Measurements from ENCODE around the gene SNCA. TPM values are rescaled to one million over a fixed set of nuclear protein-coding genes. Genes with fewer than 3 reads are reported as not detected.

Gene SNCA
- total RNA-seq, 1 experiment from 2014 or later = 6.0 TPM

DNA sequence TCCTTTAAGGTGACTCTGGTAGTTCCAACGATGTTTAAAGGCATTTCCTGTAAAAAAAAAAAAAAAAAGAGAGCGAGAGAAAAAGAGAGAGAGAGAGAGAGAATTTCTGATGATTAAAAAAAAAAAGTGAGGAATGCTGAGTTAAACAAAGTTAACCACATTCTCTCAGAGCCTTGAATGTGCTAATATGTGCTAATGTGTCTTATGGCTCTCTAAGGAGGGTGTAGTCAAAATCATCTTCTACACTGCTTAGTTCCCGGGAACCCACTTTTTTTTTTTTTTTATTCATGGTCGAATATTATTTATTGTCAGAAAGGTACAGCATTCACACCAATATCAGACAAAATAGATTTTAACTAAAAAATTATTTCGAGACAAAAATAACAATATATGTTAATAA, 111.7 kb downstream of the SNCA start:
- Histone ChIP-seq H3K36me3 (ENCODE audit: control insufficient read depth, insufficient read depth, low read length) (no peaks in the 10 kb centered on the region), H3K27ac (ENCODE audit: low read length) (no peak overlapping the region), H3K9me3 (ENCODE audit: control insufficient read depth, insufficient read depth, low read depth, low read length) (no peaks in the 10 kb centered on the region), H3K27me3 (ENCODE audit: control insufficient read depth, insufficient read depth, low read length) (no peaks in the 10 kb centered on the region), H3K4me3 (ENCODE audit: low read depth in 2 of 2, low read length in 2 of 2) (no peak overlapping the region), H3K4me1 (ENCODE audit: control insufficient read depth, insufficient read depth, low read length) (no peaks in the 10 kb centered on the region)
- ChIA-PET POLR2A (no interaction called here), CTCF (no interaction called here)
- ATAC-seq (no peak), DNase-seq (ENCODE audit: low read depth, low spot score) (no peak)
- intact Hi-C loops (cut with micrococcal nuclease; ENCODE audit: unreplicated experiment) = no loop called here
- TF ChIP-seq POLR2AphosphoS5 (IDR thresholded peaks at IDR 0.05; ENCODE audit: low read depth, low read length) = no peak
- no peak for TF ChIP-seq TCF7L2 (IDR thresholded peaks at IDR 0.05; ENCODE audit: low read depth, low read length)
- TF ChIP-seq SIN3A (IDR thresholded peaks at IDR 0.05; ENCODE audit: borderline replicate concordance, insufficient read depth, low read depth, low read length) = no peak
- TF ChIP-seq, protein P1, sequence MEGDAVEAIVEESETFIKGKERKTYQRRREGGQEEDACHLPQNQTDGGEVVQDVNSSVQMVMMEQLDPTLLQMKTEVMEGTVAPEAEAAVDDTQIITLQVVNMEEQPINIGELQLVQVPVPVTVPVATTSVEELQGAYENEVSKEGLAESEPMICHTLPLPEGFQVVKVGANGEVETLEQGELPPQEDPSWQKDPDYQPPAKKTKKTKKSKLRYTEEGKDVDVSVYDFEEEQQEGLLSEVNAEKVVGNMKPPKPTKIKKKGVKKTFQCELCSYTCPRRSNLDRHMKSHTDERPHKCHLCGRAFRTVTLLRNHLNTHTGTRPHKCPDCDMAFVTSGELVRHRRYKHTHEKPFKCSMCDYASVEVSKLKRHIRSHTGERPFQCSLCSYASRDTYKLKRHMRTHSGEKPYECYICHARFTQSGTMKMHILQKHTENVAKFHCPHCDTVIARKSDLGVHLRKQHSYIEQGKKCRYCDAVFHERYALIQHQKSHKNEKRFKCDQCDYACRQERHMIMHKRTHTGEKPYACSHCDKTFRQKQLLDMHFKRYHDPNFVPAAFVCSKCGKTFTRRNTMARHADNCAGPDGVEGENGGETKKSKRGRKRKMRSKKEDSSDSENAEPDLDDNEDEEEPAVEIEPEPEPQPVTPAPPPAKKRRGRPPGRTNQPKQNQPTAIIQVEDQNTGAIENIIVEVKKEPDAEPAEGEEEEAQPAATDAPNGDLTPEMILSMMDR (IDR thresholded peaks at IDR 0.05) = no peak
- TF ChIP-seq, protein P2, sequence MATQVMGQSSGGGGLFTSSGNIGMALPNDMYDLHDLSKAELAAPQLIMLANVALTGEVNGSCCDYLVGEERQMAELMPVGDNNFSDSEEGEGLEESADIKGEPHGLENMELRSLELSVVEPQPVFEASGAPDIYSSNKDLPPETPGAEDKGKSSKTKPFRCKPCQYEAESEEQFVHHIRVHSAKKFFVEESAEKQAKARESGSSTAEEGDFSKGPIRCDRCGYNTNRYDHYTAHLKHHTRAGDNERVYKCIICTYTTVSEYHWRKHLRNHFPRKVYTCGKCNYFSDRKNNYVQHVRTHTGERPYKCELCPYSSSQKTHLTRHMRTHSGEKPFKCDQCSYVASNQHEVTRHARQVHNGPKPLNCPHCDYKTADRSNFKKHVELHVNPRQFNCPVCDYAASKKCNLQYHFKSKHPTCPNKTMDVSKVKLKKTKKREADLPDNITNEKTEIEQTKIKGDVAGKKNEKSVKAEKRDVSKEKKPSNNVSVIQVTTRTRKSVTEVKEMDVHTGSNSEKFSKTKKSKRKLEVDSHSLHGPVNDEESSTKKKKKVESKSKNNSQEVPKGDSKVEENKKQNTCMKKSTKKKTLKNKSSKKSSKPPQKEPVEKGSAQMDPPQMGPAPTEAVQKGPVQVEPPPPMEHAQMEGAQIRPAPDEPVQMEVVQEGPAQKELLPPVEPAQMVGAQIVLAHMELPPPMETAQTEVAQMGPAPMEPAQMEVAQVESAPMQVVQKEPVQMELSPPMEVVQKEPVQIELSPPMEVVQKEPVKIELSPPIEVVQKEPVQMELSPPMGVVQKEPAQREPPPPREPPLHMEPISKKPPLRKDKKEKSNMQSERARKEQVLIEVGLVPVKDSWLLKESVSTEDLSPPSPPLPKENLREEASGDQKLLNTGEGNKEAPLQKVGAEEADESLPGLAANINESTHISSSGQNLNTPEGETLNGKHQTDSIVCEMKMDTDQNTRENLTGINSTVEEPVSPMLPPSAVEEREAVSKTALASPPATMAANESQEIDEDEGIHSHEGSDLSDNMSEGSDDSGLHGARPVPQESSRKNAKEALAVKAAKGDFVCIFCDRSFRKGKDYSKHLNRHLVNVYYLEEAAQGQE (IDR thresholded peaks at IDR 0.05; ENCODE audit: insufficient read depth in 1 of 2, low read depth in 2 of 2, low read length in 1 of 2) = no peak
- in situ Hi-C loops (cut with HindIII; ENCODE audit: low pct_unique_long_range_greater_than_20kb, low sequenced_read_pairs) = no loop called here
- no TSS peak for BruUV-seq (replicated peaks)

DNA sequence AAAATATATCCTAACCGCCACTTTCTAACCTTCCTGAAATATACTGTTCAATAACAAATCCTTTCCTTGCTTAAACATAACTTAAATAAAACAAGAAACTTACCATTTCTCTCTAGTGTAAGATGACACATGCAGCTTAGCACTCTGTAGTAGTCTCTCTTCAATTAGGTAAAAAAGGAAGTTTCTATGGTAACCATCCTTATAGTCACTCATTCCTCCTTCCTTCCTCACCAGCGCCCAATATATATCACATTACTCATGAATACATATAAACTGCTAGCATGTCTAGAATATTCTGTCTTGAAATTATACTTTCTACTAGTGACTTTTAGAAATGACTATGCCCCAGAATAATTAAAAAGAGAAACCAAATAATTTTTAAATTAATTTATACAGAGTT, 112.2 kb downstream of the SNCA start:
- CTCF ChIA-PET = no interaction called here
- BruUV-seq (replicated peaks) = no TSS peak
- Histone ChIP-seq H3K27me3 (ENCODE audit: control insufficient read depth, insufficient read depth, low read length) (no peaks in the 10 kb centered on the region), H3K9me3 (ENCODE audit: control insufficient read depth, insufficient read depth, low read depth, low read length) (no peaks in the 10 kb centered on the region), H3K27ac (ENCODE audit: low read length) (no peak overlapping the region), H3K4me1 (ENCODE audit: control insufficient read depth, insufficient read depth, low read length) (no peaks in the 10 kb centered on the region), H3K4me3 (ENCODE audit: low read depth in 2 of 2, low read length in 2 of 2) (no peak overlapping the region), H3K36me3 (ENCODE audit: control insufficient read depth, insufficient read depth, low read length) (no peaks in the 10 kb centered on the region)
- in situ Hi-C loops (cut with HindIII; ENCODE audit: low pct_unique_long_range_greater_than_20kb, low sequenced_read_pairs) = no loop called here
- intact Hi-C loops (cut with micrococcal nuclease; ENCODE audit: unreplicated experiment) = no loop called here
- ATAC-seq (no peak), DNase-seq (ENCODE audit: low read depth, low spot score) (no peak)
- POLR2A ChIA-PET = no interaction called here
- TF ChIP-seq, protein P1 (IDR thresholded peaks at IDR 0.05) = no peak
- TF ChIP-seq SIN3A (IDR thresholded peaks at IDR 0.05; ENCODE audit: borderline replicate concordance, insufficient read depth, low read depth, low read length) (no peak), TCF7L2 (IDR thresholded peaks at IDR 0.05; ENCODE audit: low read depth, low read length) (no peak), POLR2AphosphoS5 (IDR thresholded peaks at IDR 0.05; ENCODE audit: low read depth, low read length) (no peak)
- TF ChIP-seq, protein P2 (IDR thresholded peaks at IDR 0.05; ENCODE audit: insufficient read depth in 1 of 2, low read depth in 2 of 2, low read length in 1 of 2) = no peak

Data from Panc1 (cell line).